Activated CD4-positive, alpha-beta T cell treated with anti-CD3 and anti-CD28 coated beads for 4 hours (primary cell): ENCODE measurements around the gene RNF151.
A peak's percentile ranks its signal among the peaks of the same experiment; 100 is the strongest.
"Not testable (repeated sequence)": the region's sequence is repeated elsewhere in the genome, so short reads cannot be mapped to it uniquely, and the experiment has no call there.

Experiments
- DNase-seq, 2 donors: peaks; one replicate each; pipeline ENCODE4 v3.0.0-alpha.2; 2020

Gene RNF151

DNA sequence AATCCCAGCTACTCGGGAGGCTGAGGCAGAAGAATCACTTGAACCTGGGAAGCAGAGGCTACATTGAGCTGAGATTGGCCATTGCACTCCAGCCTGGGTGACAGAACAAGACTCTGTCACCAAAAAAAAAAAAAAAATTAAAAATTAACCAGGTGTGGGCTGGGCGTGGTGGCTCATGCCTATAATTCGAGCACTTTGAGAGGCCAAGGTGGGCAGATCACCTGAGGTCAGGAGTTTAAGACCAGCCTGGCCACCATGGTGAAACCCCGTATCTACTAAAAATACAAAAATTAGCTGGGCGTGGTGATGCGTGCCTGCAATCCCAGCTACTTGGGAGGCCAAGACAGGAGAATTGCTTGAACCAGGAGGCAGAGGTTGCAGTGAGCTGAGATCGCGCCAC lies 26.8 kb upstream of the RNF151 start:
- not testable (repeated sequence) for DNase-seq

GRCh38 chr16:1940273-1941161 lies 26.1 kb upstream of the RNF151 start:
- no peak for DNase-seq

DNA sequence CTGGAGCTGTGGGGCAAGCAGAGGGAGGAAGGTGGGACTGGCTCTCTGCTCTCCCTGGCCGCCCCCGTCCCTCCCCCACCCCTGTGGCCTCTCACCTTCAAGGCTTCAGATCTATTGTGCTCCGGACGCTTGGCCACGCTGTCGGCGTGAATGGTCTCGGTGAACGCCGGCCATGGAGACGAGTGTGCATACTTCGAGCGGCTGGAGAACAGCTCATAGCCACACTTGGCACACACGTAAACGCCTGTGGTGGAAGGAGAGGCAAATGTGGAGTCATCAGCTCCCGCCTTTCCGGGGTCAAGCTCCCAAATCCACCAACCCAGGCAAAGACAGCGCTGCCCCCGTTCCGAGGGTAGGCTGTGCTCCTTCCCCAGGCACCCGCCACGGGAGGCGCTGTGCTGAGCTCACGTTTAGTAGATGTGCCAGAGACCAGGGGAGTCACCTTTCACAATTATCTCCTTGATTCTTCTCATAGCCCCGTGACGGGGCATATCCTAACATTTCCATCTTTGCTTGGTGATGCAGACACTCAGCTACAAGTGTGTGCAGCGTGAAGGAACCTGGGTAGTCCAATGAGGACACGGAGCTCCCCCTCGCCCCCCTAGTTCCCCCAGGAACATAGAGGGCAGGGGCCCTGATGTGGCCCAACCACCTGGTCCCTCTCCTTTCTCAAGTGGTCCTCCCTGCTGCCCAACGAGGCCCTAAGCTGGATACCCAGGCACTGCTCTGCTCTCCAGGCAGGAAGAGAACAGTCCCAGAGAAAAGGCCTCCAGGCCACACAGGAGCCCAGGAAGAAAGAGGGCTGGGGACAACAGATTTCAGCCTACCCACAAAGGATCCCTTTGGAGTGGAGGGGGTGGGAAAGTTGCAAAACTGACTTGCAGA lies 25.3 kb upstream of the RNF151 start:
- DNase-seq = no peak

GRCh38 chr16:1942047-1942809 lies 24.4 kb upstream of the RNF151 start:
- no peak for DNase-seq

- peak; percentile 99 to 100 for DNase-seq
Measured at GRCh38 chr16:1942810-1943726, 23.6 kb upstream of the RNF151 start, which contains the start of gene MSRB1. Gene MSRB1 (minus strand): TSS chr16:1943199. CDS start chr16:1943156, 43 bp downstream.

DNA sequence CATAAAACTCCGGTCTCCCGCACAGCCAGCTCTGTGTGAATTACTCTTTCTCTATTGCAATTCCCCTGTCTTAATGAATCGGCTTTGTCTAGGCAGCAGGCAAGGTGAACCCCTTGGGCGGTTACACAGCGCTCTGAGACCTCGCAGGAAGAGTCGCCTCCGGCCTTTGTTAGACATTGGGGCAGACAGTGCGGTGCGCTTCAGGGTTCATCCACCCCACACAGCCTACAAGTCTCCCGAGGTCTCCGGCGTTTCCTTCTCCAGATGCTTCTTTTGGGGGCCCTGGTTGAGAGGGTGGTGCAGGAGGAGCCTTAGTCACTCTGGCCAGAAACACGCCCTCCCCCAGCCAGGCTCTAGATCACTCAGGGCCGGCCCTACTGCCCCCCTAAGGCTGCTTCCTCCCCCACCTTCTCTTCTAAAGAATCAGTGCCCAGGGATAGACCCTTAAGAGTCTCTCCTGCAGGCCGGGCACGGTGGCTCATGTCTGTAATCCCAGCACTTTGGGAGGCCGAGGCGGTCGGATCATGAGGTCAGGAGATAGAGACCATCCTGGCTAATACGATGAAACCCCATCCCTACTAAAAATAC lies 21.9 kb upstream of the RNF151 start:
- no peak for DNase-seq

GRCh38 chr16:1945559-1946391 lies 20.9 kb upstream of the RNF151 start:
- no peak for DNase-seq

DNA sequence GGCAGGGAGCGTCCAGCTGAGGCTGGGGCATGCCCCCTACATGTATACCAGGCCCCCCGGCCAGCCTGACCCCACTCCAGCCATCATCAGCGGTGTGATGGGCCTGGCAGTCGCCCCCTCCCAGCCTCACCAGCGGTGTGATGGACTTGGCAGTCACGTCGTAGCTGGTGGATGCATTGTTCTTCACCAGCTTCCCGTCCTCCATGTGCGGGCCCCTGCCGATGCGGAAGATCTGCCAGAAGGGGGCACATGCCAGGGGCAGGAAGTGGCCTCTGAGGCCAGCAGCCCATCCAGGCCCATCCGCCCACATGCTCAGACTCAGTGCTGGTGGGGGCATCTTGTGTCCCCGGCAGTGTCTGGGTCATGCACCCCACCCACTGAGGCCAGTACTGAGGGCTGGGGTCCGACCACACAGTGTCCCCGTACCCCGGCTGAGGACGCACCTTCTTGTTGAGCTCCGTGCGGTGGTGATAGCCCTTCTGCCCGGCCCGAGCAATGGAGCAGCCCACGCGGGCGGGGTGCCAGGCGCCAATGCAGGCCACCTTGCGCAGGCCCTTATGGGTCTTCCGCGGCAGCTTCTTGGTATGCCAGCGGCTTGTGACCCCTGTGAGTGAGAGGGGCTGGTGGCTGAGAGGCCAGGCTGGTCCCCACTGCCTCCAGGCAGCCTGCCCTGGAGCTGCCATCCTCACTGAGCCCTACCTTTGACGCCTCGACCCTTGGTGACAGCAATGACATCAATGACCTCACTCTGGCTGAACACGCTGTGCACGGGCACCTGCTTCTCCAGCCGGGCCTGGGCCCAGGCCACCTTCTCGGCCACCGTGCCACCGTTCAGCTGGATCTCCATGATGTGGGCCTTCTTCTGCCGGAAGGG lies 19.9 kb upstream of the RNF151 start:
- no peak for DNase-seq

- DNase-seq = no peak
Measured at GRCh38 chr16:1947369-1947670, 19.3 kb upstream of the RNF151 start.

- DNase-seq = no peak
Measured at GRCh38 chr16:1949507-1949906, 17.1 kb upstream of the RNF151 start.

DNA sequence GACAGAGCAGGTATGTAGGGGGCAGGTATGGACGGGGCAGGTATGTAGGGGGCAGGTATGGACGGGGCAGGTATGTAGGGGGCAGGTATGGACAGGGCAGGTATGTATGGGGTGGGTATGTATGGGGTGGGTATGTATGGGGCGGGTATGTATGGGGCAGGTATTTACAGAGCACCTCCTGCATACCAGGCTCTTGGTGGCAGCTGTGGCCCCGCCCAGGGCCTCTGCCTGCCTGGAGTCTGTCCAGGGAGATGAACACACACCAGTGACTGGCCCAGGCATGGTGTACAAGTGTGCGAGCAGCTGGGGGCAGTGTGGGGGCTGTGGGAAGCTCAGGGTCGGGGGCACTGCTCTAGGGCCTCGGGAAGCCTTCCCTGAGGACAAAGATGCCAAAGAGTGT lies 16.6 kb upstream of the RNF151 start:
- DNase-seq = no peak

DNA sequence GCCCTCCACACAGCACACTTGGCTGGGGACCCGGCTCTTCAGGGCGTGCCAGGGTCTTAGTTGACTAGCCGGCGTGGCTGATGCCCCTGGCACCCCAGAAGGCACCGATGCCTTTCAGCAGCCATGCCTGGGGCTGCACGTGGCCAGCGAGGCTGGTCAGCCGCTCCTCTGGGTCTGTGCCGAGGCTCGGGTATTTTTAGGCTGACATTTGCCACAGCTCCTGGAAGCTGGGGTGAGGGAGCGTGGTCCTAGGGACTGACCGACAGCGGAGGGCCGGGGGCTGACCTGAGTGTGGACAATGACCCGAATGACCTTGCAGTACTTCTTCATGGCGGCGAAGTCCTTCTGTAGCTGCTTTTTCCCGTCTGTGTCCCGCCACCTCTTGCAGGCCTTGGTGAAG lies 16.1 kb upstream of the RNF151 start:
- DNase-seq = no peak

DNA sequence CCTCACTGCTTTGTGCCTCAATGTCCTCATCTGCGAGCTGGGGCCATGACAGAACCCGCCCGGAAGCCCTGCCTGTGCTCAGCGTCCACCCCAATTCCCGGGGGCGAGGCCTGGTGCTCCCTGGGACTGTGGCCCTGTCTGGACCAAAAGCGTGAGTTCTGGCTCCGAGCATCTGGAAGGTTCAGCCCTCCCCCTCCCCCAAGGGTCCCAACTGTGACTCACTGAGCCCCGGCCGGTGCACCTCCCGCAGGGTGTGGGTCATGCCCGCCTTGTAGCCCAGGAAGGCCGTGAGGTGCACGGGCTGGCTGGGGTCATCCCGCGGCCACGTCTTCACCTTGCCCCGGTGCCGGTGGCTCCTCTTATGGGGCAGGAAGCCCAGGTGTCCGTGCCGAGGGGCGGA lies 12.9 kb upstream of the RNF151 start:
- DNase-seq = no peak

GRCh38 chr16:1957434-1958142 lies 9.1 kb upstream of the RNF151 start:
- not testable (repeated sequence) for DNase-seq

DNA sequence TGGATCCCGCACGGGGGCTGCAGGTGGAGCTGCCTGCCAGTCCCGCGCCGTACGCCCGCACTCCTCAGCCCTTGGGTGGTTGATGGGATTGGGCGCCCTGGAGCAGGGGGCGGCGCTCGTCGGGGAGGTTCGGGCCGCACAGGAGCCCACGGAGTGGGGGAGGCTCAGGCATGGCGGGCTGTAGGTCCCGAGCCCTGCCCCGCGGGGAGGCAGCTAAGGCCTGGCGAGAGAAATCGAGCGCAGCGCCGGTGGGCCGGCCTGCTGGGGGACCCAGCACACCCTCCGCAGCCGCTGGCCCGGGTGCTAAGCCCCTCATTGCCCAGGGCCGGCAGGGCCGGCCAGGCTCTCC lies 8.5 kb upstream of the RNF151 start:
- not testable (repeated sequence) for DNase-seq

DNA sequence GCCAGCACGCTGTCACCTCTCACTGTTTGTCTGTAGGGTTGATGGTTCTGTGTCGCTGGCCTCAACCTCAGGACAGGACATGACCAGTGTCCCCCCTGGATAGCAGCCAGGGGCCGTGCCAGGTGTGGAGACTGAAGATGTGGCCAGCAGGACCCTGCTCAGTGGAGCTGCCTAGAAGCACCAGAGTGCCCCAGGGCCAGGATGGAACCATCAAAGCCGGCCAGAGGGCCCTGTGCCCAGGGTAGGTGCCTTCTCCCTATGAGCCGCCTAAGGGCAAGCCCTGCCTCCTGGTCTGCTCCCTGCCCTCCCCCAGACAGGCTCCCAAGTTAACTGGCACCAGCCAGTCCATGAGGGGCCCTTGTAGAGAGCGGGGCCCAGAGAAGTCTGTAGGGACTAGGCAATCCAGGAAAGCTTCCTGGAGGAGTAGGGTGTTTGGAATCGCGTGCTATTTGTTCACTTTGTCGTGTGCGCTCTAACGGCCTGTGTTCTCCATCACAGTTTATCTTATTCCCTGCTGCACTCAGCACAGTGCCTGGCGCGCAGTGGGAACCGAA lies 7.9 kb upstream of the RNF151 start:
- DNase-seq = no peak

DNA sequence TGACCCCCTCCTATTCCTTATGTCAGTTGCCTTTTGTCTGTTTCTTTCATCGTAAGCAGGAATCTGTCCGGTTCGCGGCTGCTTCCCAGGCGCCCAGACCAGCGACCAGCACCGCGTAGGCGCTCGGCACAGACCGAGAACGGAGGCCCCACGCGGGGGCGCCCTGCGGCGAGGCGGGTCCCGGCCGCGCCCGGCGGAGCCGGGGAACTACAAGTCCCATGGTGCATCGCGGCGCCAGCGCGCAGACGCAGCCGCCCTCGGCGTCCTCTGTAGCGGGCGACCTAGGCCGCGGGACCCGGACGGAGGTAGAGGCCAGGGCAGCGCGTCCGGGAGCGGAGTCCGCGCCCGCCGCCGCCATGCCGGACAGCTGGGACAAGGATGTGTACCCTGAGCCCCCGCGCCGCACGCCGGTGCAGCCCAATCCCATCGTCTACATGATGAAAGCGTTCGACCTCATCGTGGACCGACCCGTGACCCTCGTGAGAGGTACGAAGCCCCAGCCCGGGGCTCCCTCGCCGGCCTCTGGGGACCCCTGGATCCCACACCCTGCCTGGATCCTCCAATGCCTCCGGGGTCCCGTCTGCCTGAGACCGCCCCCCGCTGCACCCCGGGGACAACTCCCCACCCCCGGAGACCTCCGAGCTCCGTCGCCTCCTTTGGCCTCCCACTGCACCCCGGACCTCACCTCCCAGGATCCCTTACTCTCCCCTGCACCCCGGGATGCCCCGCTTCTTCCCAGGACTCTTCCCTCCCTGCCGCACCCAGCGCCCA lies 7.2 kb upstream of the RNF151 start, which contains the start of gene NDUFB10:
NDUFB10 (plus strand) TSS at position 270 of the 771 bp plus-strand sequence; CDS start at position 357, 87 bp downstream.
- DNase-seq = peak; percentile 87 to 90
